ENCODE data around the gene CHMP2A. TPM values are rescaled to one million over a fixed set of nuclear protein-coding genes. Genes with fewer than 3 reads are reported as not detected.

Gene CHMP2A
- total RNA-seq, 4 donors from 2014 or later = 90.0 to 146 (median 128) TPM

DNA sequence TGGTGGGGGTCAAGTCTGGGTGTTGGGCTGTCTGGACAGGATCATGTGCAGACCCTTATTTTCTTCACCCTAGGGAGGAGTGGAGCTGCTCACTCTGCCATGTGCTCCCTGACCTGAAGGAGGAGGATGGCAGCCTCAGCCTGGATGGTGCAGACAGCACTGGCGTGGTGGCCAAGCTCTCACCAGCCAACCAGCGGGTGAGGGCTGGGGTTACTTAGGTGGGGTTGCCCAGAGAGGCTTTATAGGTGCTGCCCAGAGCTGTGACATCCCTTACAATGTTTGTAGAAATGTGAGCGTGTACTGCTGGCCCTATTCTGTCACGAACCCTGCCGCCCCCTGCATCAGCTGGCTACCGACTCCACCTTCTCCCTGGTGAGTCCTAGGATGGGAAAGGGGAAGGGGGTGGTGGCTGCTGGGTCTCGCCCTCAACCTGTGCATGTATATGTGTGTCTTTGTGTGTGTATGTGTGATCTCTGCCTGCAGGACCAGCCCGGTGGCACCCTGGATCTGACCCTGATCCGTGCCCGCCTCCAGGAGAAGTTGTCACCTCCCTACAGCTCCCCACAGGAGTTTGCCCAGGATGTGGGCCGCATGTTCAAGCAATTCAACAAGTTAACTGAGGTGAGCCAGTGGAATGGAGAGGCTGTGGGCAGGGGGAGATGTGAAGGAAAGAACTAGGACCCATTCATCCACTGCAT is 5.1 kb downstream of the CHMP2A start:
- Histone ChIP-seq H3K36me3 (peaks cover 8 to 74% (median 42%) of the 10 kb centered on the region in 3 donors), H3K27ac (no peak overlapping the region), H3K4me1 (peaks cover 0 to 50% (median 32%) of the 10 kb centered on the region in 4 donors), H3K9me3 (no peaks in the 10 kb centered on the region), H3K4me3 (no peak overlapping the region), H3K27me3 (no peaks in the 10 kb centered on the region)
- TF ChIP-seq EP300 (IDR thresholded peaks at IDR 0.05) (no peak), POLR2A (IDR thresholded peaks at IDR 0.05) (no peak)
- TF ChIP-seq, protein P1, sequence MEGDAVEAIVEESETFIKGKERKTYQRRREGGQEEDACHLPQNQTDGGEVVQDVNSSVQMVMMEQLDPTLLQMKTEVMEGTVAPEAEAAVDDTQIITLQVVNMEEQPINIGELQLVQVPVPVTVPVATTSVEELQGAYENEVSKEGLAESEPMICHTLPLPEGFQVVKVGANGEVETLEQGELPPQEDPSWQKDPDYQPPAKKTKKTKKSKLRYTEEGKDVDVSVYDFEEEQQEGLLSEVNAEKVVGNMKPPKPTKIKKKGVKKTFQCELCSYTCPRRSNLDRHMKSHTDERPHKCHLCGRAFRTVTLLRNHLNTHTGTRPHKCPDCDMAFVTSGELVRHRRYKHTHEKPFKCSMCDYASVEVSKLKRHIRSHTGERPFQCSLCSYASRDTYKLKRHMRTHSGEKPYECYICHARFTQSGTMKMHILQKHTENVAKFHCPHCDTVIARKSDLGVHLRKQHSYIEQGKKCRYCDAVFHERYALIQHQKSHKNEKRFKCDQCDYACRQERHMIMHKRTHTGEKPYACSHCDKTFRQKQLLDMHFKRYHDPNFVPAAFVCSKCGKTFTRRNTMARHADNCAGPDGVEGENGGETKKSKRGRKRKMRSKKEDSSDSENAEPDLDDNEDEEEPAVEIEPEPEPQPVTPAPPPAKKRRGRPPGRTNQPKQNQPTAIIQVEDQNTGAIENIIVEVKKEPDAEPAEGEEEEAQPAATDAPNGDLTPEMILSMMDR (IDR thresholded peaks at IDR 0.05) = no peak
- DNase-seq (ENCODE audit: low spot score in 2 of 2) = no peak
- 82 to 86% methylated on average over 10 to 11 of the region's 11 CpGs for WGBS, 2 donors

DNA sequence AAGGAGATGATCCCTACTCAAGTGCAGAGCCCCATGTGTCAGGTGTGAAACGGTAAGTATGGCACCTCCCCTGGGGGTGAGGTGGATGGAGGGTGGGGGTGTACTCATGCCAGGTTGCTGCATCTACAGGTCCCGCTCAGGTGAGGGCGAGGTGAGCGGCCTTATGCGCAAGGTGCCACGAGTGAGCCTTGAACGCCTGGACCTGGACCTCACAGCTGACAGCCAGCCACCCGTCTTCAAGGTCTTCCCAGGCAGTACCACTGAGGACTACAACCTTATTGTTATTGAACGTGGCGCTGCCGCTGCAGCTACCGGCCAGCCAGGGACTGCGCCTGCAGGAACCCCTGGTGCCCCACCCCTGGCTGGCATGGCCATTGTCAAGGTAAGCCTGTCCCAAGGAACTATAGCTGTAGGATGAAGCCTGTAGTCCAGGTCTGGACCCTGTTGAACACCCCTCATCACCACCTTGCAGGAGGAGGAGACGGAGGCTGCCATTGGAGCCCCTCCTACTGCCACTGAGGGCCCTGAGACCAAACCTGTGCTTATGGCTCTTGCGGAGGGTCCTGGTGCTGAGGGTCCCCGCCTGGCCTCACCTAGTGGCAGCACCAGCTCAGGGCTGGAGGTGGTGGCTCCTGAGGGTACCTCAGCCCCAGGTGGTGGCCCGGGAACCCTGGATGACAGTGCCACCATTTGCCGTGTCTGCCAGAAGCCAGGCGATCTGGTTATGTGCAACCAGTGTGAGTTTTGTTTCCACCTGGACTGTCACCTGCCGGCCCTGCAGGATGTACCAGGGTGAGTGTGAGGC is 5.8 kb downstream of the CHMP2A start:
- WGBS, 2 donors = 83 to 94% methylated on average over 10 to 18 of the region's 20 CpGs
- no peak for DNase-seq (ENCODE audit: low spot score in 2 of 2)
- TF ChIP-seq POLR2A (IDR thresholded peaks at IDR 0.05) (no peak), EP300 (IDR thresholded peaks at IDR 0.05) (no peak)
- TF ChIP-seq, protein P1 (IDR thresholded peaks at IDR 0.05) = no peak
- Histone ChIP-seq H3K4me1 (peaks cover 0 to 47% (median 29%) of the 10 kb centered on the region in 4 donors), H3K27me3 (no peaks in the 10 kb centered on the region), H3K9me3 (no peaks in the 10 kb centered on the region), H3K27ac (no peak overlapping the region), H3K36me3 (peaks cover 8 to 74% (median 42%) of the 10 kb centered on the region in 3 donors), H3K4me3 (no peak overlapping the region)

DNA sequence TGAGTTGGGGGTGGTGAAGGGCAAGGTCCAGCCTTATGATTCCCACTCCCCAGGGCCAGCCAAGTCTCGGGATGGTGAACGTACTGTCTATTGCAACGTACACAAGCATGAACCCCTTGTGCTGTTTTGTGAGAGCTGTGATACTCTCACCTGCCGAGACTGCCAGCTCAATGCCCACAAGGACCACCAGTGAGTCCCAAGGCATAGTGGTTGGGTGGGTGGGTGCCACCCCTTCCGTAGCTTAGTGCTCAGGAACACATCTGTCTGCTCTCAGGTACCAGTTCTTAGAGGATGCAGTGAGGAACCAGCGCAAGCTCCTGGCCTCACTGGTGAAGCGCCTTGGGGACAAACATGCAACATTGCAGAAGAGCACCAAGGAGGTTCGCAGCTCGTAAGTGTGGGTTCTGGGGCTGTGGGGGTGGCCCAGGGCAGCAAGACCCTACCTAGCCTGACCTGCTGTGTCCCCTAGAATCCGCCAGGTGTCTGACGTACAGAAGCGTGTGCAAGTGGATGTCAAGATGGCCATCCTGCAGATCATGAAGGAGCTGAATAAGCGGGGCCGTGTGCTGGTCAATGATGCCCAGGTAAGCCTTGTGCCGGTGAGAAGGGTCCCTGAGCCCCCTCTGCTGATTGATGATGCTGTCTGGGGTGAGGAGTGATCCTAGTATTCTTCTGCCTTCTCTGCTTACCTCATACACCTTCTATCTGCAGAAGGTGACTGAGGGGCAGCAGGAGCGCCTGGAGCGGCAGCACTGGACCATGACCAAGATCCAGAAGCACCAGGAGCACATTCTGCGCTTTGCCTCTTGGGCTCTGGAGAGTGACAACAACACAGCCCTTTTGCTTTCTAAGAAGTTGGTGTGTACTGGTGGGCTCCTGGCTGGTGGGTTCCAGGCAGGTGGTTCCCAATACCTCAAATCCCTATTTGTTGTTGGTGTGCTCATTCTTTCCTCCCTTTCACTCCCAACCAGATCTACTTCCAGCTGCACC is 7.3 kb downstream of the CHMP2A start:
- Histone ChIP-seq H3K4me3 (no peak overlapping the region), H3K27me3 (no peaks in the 10 kb centered on the region), H3K9me3 (no peaks in the 10 kb centered on the region), H3K36me3 (peaks cover 8 to 61% (median 42%) of the 10 kb centered on the region in 3 donors), H3K27ac (no peak overlapping the region), H3K4me1 (peaks cover 0 to 40% (median 23%) of the 10 kb centered on the region in 4 donors)
- 82 to 84% methylated on average over 18 of the region's 18 CpGs for WGBS, 2 donors
- no peak for DNase-seq (ENCODE audit: low spot score in 2 of 2)
- no peak for TF ChIP-seq POLR2A (IDR thresholded peaks at IDR 0.05)
- TF ChIP-seq EP300 (IDR thresholded peaks at IDR 0.05) = no peak
- TF ChIP-seq, protein P1 (IDR thresholded peaks at IDR 0.05) = no peak

DNA sequence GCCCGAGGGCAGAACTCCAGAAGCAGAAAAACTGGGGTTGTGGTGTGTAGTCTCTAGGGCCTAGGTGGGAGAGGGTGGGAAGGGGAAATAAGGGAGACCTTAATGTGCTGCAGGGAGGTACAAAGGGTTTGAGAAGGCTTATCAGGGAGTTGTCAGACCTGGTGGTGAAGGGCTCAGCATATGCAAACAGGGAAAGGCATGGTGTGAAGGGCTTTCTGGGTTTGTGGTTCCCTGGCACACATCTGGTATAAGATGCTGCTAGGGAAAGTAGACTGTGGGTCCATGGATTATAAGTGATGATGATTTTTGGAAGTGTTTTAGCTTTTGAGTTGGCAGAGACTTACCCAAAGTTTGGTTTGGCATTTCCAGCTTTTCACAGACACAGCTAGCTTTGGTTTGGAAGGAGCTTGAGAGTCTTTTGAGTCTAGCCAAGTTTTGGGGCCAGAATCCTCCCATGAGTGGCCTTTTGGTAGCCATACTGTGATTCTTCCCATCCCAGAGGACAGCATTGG is 8.8 kb downstream of the CHMP2A start:
- 22 to 30% methylated on average over 1 of the region's 1 CpG for WGBS, 2 donors
- no peak for DNase-seq (ENCODE audit: low spot score in 2 of 2)
- peaks cover 0 to 40% (median 23%) of the 10 kb centered on the region in 4 donors for H3K4me1 ChIP-seq
- H3K27me3 ChIP-seq = no peaks in the 10 kb centered on the region
- no peak for TF ChIP-seq EP300 (IDR thresholded peaks at IDR 0.05)
- no peak for TF ChIP-seq POLR2A (IDR thresholded peaks at IDR 0.05)
- TF ChIP-seq, protein P1 (IDR thresholded peaks at IDR 0.05) = no peak
- no peaks in the 10 kb centered on the region for H3K9me3 ChIP-seq
- H3K4me3 ChIP-seq = peak overlapping the region; percentile 73 to 99 (median 90)
- H3K27ac ChIP-seq = peak overlapping the region in 1 of 4 donors; percentile 94
- peaks cover 8 to 46% (median 35%) of the 10 kb centered on the region in 3 donors for H3K36me3 ChIP-seq
